ENCODE results near the gene WDR27. TPM values are rescaled to one million over a fixed set of nuclear protein-coding genes. Genes with fewer than 3 reads are reported as not detected.

The WDR27 gene
- polyA plus RNA-seq, 1 donor from 2014 or later = 35.8 TPM

GRCh38 chr6:169719117-169719516 lies 17.3 kb upstream of the WDR27 start:
- no peak for TF ChIP-seq TAF1 (IDR thresholded peaks at IDR 0.05; ENCODE audit: low read depth)
- no peak for TF ChIP-seq RAD21 (conservative IDR thresholded peaks at IDR 0.05)
- no peak for TF ChIP-seq EZH2 (IDR thresholded peaks at IDR 0.05; ENCODE audit: borderline replicate concordance, insufficient read depth, low read length, poor library complexity, severe bottlenecking)
- no peak for TF ChIP-seq MXI1 (conservative IDR thresholded peaks at IDR 0.05; ENCODE audit: poor library complexity, severe bottlenecking)
- TF ChIP-seq SMC3 (conservative IDR thresholded peaks at IDR 0.05; ENCODE audit: poor library complexity) = no peak
- no peak for TF ChIP-seq POLR2AphosphoS5 (IDR thresholded peaks at IDR 0.05)
- TF ChIP-seq REST (IDR thresholded peaks at IDR 0.05; ENCODE audit: borderline replicate concordance) = no peak
- TF ChIP-seq EP300 (conservative IDR thresholded peaks at IDR 0.05; ENCODE audit: poor library complexity, severe bottlenecking) = no peak
- no peak overlapping the region for H2AFZ ChIP-seq (ENCODE audit: low read depth, low read length)
- no peak overlapping the region for H3K9ac ChIP-seq (ENCODE audit: low read length)
- H3K4me3 ChIP-seq (ENCODE audit: low read length) = no peak overlapping the region
- no peaks in the 10 kb centered on the region for H3K27me3 ChIP-seq (ENCODE audit: insufficient read depth, low read depth, low read length)
- H3K36me3 ChIP-seq (ENCODE audit: insufficient read depth, low read length) = no peaks in the 10 kb centered on the region
- no peak overlapping the region for H3K4me2 ChIP-seq (ENCODE audit: low read length)
- peaks cover 9% of the 10 kb centered on the region for H3F3A ChIP-seq (ENCODE audit: insufficient read depth, low read length, poor library complexity, severe bottlenecking)
- H3K9me3 ChIP-seq (ENCODE audit: low read length) = no peaks in the 10 kb centered on the region
- H3K27ac ChIP-seq (ENCODE audit: low read length) = no peak overlapping the region
- H4K20me1 ChIP-seq (ENCODE audit: insufficient read depth) = peaks cover 10% of the 10 kb centered on the region
- no peaks in the 10 kb centered on the region for H3K9me2 ChIP-seq (ENCODE audit: insufficient read depth, low read length)
- H3K79me2 ChIP-seq (replicated peaks; ENCODE audit: insufficient read depth, low read length) = peaks cover 55% of the 10 kb centered on the region

- no peak for TF ChIP-seq RAD21 (conservative IDR thresholded peaks at IDR 0.05)
- TF ChIP-seq POLR2AphosphoS5 (IDR thresholded peaks at IDR 0.05) = no peak
- no peak for TF ChIP-seq TAF1 (IDR thresholded peaks at IDR 0.05; ENCODE audit: low read depth)
- TF ChIP-seq SMC3 (conservative IDR thresholded peaks at IDR 0.05; ENCODE audit: poor library complexity) = no peak
- no peak for TF ChIP-seq EZH2 (IDR thresholded peaks at IDR 0.05; ENCODE audit: borderline replicate concordance, insufficient read depth, low read length, poor library complexity, severe bottlenecking)
- TF ChIP-seq EP300 (conservative IDR thresholded peaks at IDR 0.05; ENCODE audit: poor library complexity, severe bottlenecking) = no peak
- TF ChIP-seq MXI1 (conservative IDR thresholded peaks at IDR 0.05; ENCODE audit: poor library complexity, severe bottlenecking) = no peak
- no peak for TF ChIP-seq REST (IDR thresholded peaks at IDR 0.05; ENCODE audit: borderline replicate concordance)
- TF ChIP-seq CTCF (IDR thresholded peaks at IDR 0.05; ENCODE audit: poor library complexity, severe bottlenecking) = no peak
Measured at GRCh38 chr6:169714595-169714994, 12.8 kb upstream of the WDR27 start.

More at GRCh38 chr6:169714595-169714994, 12.8 kb upstream of the WDR27 start:
- Histone ChIP-seq H3K9me3 (ENCODE audit: low read length) (no peaks in the 10 kb centered on the region), H3K27me3 (ENCODE audit: insufficient read depth, low read depth, low read length) (no peaks in the 10 kb centered on the region), H3K9ac (ENCODE audit: low read length) (no peak overlapping the region), H3K4me2 (ENCODE audit: low read length) (no peak overlapping the region), H3K9me2 (ENCODE audit: insufficient read depth, low read length) (no peaks in the 10 kb centered on the region), H3K4me3 (ENCODE audit: low read length) (no peak overlapping the region), H3K36me3 (ENCODE audit: insufficient read depth, low read length) (peaks cover 3% of the 10 kb centered on the region), H2AFZ (ENCODE audit: low read depth, low read length) (no peak overlapping the region), H3K27ac (ENCODE audit: low read length) (no peak overlapping the region), H4K20me1 (ENCODE audit: insufficient read depth) (no peaks in the 10 kb centered on the region), H3K79me2 (replicated peaks; ENCODE audit: insufficient read depth, low read length) (peaks cover 20% of the 10 kb centered on the region), H3F3A (ENCODE audit: insufficient read depth, low read length, poor library complexity, severe bottlenecking) (no peaks in the 10 kb centered on the region)

Measured in neural cell (in vitro differentiated cells).